Measurements from ENCODE around the gene HAAO.

- TF ChIP-seq CTCF (IDR thresholded peaks at IDR 0.05; ENCODE audit: extremely low read depth in 1 of 2, insufficient read depth in 1 of 2, low read depth in 1 of 2, low read length in 2 of 2): no peak
- no peak for TF ChIP-seq POLR2AphosphoS5 (IDR thresholded peaks at IDR 0.05; ENCODE audit: insufficient read depth, low read depth, low read length)
These were observed 39.3 kb downstream of the HAAO start for GRCh38 chr2:42752816-42753813.
